ENCODE measurements around the gene HOMER3.

HOMER3 gene

GRCh38 chr19:18940769-18941627 lies at the start of gene HOMER3:
TSS of gene HOMER3 (minus strand) at chr19:18941217. CDS start at chr19:18938982, 2,235 bp downstream.
- DNase-seq: peak; percentile 34

- DNase-seq: no peak
Observed at GRCh38 chr19:18990128-18990708, 49.2 kb upstream of the HOMER3 start.

- no peak for DNase-seq
Observed at GRCh38 chr19:18989316-18989715, 48.3 kb upstream of the HOMER3 start.

GRCh38 chr19:18987456-18987855 lies 46.4 kb upstream of the HOMER3 start:
- no peak for DNase-seq

- no peak for DNase-seq
Observed at GRCh38 chr19:18985257-18985656, 44.2 kb upstream of the HOMER3 start.

- DNase-seq: no peak
Observed at GRCh38 chr19:18984251-18984650, 43.2 kb upstream of the HOMER3 start.

GRCh38 chr19:18982669-18983068 lies 41.7 kb upstream of the HOMER3 start:
- no peak for DNase-seq

- DNase-seq: no peak
Observed at GRCh38 chr19:18980432-18981020, 39.5 kb upstream of the HOMER3 start.

- DNase-seq: no peak
Observed at GRCh38 chr19:18978616-18979015, 37.6 kb upstream of the HOMER3 start.

GRCh38 chr19:18975869-18976268 lies 34.9 kb upstream of the HOMER3 start:
- DNase-seq: no peak

- DNase-seq: no peak
Observed at GRCh38 chr19:18975011-18975410, 34.0 kb upstream of the HOMER3 start.

- DNase-seq: no peak
Observed at GRCh38 chr19:18972851-18973250, 31.8 kb upstream of the HOMER3 start.

GRCh38 chr19:18972301-18972811 lies 31.3 kb upstream of the HOMER3 start:
- DNase-seq: no peak

GRCh38 chr19:18969931-18970659 lies 29.1 kb upstream of the HOMER3 start:
- DNase-seq: no peak

- DNase-seq: peak; percentile 40
Observed at GRCh38 chr19:18967358-18968146, 26.5 kb upstream of the HOMER3 start.

GRCh38 chr19:18966307-18966706 lies 25.3 kb upstream of the HOMER3 start:
- no peak for DNase-seq

GRCh38 chr19:18964121-18964520 lies 23.1 kb upstream of the HOMER3 start:
- DNase-seq: no peak

GRCh38 chr19:18961767-18962620 lies 21.0 kb upstream of the HOMER3 start:
- DNase-seq: no peak

- DNase-seq: no peak
Observed at GRCh38 chr19:18960370-18960769, 19.4 kb upstream of the HOMER3 start.

- no peak for DNase-seq
Observed at GRCh38 chr19:18955042-18955441, 14.0 kb upstream of the HOMER3 start.

GRCh38 chr19:18954094-18954493 lies 13.1 kb upstream of the HOMER3 start:
- no peak for DNase-seq
